K562 (cell line): Measurements from ENCODE around the gene SYNM.

Source experiments
- EP300 ChIP-seq: IDR thresholded peaks from 2 replicates; pipeline ENCODE4 v1.6.1; 2012; ENCODE audit warnings: low read length, improper control_type of control experiment
- FOXP1 ChIP-seq: sonication (generic); formaldehyde crosslinking; IDR thresholded peaks from 2 replicates; pipeline ENCODE4 v1.8.0; 2022; ENCODE audit warnings: mild to moderate bottlenecking, missing genetic modification reagents
- HMGN3 ChIP-seq: IDR thresholded peaks from 2 replicates; pipeline ENCODE4 v1.6.1; 2011; ENCODE audit warnings: borderline replicate concordance, low read depth, mild to moderate bottlenecking, mixed read lengths, low read length; ENCODE audit not compliant: insufficient read length; ENCODE audit errors: extremely low read depth
- NR2F6 ChIP-seq: fragments of 450-650 bp; formaldehyde crosslinking; IDR thresholded peaks from 2 replicates; pipeline ENCODE4 v1.4.0; 2020; ENCODE audit warnings: mild to moderate bottlenecking
- POLR2A ChIP-seq: fragments of 450-650 bp; conservative IDR thresholded peaks from 2 replicates; pipeline ENCODE4 v1.6.1; 2016
- POLR2AphosphoS5 ChIP-seq: IDR thresholded peaks from 2 replicates; pipeline ENCODE4 v1.6.1; 2011; ENCODE audit warnings: mild to moderate bottlenecking, low read depth, low read length, moderate library complexity; ENCODE audit not compliant: control insufficient read depth, insufficient read depth
- RAD21 ChIP-seq, 2 experiments: fragments of 250-450 bp in 1 of 2; fragments of 450-650 bp in 1 of 2; sonication (Bioruptor Pico) in 1 of 2; formaldehyde crosslinking in 1 of 2; IDR thresholded peaks in 1 of 2; conservative IDR thresholded peaks in 1 of 2; 2 replicates each; pipeline versions ENCODE4 v1.4.0 to v1.8.0; 2020 to 2022; ENCODE audit warnings: mild to moderate bottlenecking in 2 of 2, moderate library complexity in 1 of 2
- ZSCAN29 ChIP-seq: fragments of 450-650 bp; IDR thresholded peaks from 2 replicates; pipeline ENCODE4 v1.6.1; 2017
- TF ChIP-seq, protein P1 (sequence below), 3 experiments: IDR thresholded peaks in 2 of 3; conservative IDR thresholded peaks in 1 of 3; 2 replicates each; pipeline ENCODE4 v1.5.1; 2011 to 2012; ENCODE audit warnings: low read length in 3 of 3, mild to moderate bottlenecking in 3 of 3, control low read depth in 2 of 3, improper control_type of control experiment in 1 of 3, inconsistent platforms in 1 of 3, low read depth in 1 of 3, mixed read lengths in 1 of 3, moderate library complexity in 1 of 3; ENCODE audit not compliant: insufficient read depth in 2 of 3
- TF ChIP-seq, protein P2 (sequence below): sonication (generic); formaldehyde crosslinking; IDR thresholded peaks from 2 replicates; pipeline ENCODE4 v1.9.0; 2022; ENCODE audit warnings: mild to moderate bottlenecking, missing genetic modification reagents
- TF ChIP-seq, protein P3 (sequence below): fragments of 450-650 bp; formaldehyde crosslinking; IDR thresholded peaks from 2 replicates; pipeline ENCODE4 v1.4.0; 2020; ENCODE audit warnings: mild to moderate bottlenecking, moderate library complexity
- TF ChIP-seq, protein P4 (sequence below), 2 experiments: fragments of 200-800 bp in 1 of 2; sonication (Bioruptor generic) in 1 of 2; sonication (generic) in 1 of 2; formaldehyde crosslinking in 1 of 2; IDR thresholded peaks in 1 of 2; conservative IDR thresholded peaks in 1 of 2; 2 replicates each; pipeline versions ENCODE4 v1.5.0 to v1.6.1; 2016 to 2020; ENCODE audit warnings: missing compliant biosample characterization in 1 of 2, missing genetic modification characterization in 1 of 2, missing genetic modification reagents in 1 of 2

DNA sequence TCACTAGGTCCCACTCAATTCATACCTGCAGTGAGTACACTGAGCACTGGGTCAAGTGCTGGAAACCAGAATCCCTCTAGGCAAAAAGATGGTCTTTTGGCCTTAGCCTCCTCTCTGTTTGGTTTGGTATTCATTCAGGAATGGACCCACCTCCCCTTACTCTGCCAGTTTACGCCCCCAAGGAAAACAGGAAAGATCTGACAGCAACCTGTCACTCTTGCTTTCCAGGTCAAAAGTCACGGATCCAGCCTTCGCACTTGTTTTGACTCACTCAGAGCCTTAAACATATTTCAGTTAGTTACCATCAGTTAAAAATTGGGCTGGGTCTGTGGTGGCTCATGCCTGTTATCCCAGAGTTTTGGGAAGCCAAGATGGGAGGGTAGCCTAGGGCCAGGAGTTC lies 68.1 kb downstream of the SYNM start:
- TF ChIP-seq EP300, result no peak
- no peak for TF ChIP-seq POLR2A
- no peak for TF ChIP-seq RAD21 (CRISPR knock-in tag; conservative IDR thresholded peaks at IDR 0.05 in 1 of 2, IDR thresholded peaks at IDR 0.05 in 1 of 2)
- TF ChIP-seq, protein P1, sequence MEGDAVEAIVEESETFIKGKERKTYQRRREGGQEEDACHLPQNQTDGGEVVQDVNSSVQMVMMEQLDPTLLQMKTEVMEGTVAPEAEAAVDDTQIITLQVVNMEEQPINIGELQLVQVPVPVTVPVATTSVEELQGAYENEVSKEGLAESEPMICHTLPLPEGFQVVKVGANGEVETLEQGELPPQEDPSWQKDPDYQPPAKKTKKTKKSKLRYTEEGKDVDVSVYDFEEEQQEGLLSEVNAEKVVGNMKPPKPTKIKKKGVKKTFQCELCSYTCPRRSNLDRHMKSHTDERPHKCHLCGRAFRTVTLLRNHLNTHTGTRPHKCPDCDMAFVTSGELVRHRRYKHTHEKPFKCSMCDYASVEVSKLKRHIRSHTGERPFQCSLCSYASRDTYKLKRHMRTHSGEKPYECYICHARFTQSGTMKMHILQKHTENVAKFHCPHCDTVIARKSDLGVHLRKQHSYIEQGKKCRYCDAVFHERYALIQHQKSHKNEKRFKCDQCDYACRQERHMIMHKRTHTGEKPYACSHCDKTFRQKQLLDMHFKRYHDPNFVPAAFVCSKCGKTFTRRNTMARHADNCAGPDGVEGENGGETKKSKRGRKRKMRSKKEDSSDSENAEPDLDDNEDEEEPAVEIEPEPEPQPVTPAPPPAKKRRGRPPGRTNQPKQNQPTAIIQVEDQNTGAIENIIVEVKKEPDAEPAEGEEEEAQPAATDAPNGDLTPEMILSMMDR (IDR thresholded peaks at IDR 0.05 in 2 of 3, conservative IDR thresholded peaks at IDR 0.05 in 1 of 3; ENCODE audit: insufficient read depth in 2 of 3, low read depth in 1 of 3, low read length in 3 of 3), result no peak
- TF ChIP-seq, protein P2, sequence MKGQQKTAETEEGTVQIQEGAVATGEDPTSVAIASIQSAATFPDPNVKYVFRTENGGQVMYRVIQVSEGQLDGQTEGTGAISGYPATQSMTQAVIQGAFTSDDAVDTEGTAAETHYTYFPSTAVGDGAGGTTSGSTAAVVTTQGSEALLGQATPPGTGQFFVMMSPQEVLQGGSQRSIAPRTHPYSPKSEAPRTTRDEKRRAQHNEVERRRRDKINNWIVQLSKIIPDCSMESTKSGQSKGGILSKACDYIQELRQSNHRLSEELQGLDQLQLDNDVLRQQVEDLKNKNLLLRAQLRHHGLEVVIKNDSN, result no peak
- TF ChIP-seq, protein P3, sequence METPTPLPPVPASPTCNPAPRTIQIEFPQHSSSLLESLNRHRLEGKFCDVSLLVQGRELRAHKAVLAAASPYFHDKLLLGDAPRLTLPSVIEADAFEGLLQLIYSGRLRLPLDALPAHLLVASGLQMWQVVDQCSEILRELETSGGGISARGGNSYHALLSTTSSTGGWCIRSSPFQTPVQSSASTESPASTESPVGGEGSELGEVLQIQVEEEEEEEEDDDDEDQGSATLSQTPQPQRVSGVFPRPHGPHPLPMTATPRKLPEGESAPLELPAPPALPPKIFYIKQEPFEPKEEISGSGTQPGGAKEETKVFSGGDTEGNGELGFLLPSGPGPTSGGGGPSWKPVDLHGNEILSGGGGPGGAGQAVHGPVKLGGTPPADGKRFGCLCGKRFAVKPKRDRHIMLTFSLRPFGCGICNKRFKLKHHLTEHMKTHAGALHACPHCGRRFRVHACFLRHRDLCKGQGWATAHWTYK (CRISPR knock-in tag), result no peak
- no peak for TF ChIP-seq ZSCAN29
- no peak for TF ChIP-seq POLR2AphosphoS5
- TF ChIP-seq, protein P4, sequence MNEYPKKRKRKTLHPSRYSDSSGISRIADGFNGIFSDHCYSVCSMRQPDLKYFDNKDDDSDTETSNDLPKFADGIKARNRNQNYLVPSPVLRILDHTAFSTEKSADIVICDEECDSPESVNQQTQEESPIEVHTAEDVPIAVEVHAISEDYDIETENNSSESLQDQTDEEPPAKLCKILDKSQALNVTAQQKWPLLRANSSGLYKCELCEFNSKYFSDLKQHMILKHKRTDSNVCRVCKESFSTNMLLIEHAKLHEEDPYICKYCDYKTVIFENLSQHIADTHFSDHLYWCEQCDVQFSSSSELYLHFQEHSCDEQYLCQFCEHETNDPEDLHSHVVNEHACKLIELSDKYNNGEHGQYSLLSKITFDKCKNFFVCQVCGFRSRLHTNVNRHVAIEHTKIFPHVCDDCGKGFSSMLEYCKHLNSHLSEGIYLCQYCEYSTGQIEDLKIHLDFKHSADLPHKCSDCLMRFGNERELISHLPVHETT (CRISPR knock-in tag; conservative IDR thresholded peaks at IDR 0.05 in 1 of 2, IDR thresholded peaks at IDR 0.05 in 1 of 2), result no peak
- no peak for TF ChIP-seq FOXP1 (CRISPR knock-in tag)
- TF ChIP-seq HMGN3, result no peak
- TF ChIP-seq NR2F6 (CRISPR knock-in tag), result no peak
